Measurements from ENCODE around the gene UBXN6.

DNA sequence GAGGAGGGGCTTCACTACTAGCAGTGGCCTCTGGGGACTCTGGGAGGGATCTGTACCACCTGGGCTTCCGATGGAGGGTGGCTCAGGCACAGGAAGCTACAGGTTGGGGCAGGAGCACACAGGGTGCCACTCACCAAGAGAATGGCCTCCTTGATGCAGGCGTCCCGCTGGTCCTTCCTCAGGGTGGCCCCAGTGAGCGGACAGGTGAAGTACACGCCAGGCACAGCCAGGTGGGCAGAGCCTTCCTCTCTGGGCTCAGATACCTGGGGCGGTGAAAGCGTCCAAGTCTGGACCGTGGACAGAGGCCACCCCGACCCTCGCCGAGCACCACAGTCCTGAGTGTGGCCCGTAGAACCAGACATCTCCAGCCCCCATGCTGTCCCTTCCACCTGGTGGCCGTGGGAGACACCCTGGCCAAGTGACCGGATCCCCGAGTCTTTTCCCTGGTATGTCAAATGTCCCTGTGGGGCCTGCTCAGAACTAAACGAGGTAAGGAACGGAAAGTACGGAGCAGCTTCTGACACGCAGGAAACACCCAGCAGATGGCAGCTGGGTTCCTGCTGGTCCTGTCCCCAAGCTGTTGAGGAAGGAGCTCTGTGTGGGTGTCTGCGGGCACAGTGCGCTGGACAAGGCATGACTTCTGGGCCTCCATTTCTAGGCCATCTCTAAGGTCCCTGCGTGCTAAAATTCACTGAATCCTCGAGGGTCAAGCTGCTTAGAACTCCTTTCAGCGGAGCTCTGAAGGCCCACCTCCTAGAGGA is 5.2 kb downstream of the UBXN6 start:
- TF ChIP-seq, protein P1, sequence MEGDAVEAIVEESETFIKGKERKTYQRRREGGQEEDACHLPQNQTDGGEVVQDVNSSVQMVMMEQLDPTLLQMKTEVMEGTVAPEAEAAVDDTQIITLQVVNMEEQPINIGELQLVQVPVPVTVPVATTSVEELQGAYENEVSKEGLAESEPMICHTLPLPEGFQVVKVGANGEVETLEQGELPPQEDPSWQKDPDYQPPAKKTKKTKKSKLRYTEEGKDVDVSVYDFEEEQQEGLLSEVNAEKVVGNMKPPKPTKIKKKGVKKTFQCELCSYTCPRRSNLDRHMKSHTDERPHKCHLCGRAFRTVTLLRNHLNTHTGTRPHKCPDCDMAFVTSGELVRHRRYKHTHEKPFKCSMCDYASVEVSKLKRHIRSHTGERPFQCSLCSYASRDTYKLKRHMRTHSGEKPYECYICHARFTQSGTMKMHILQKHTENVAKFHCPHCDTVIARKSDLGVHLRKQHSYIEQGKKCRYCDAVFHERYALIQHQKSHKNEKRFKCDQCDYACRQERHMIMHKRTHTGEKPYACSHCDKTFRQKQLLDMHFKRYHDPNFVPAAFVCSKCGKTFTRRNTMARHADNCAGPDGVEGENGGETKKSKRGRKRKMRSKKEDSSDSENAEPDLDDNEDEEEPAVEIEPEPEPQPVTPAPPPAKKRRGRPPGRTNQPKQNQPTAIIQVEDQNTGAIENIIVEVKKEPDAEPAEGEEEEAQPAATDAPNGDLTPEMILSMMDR (IDR thresholded peaks at IDR 0.05; ENCODE audit: insufficient read depth, low read length, poor library complexity, severe bottlenecking), result no peak
- TF ChIP-seq EZH2phosphoT487 (conservative IDR thresholded peaks at IDR 0.05; ENCODE audit: low read length), result no peak
